Osteoblast (primary cell): Measurements from ENCODE around the gene POLRMT. TPM values are rescaled to one million over a fixed set of nuclear protein-coding genes. Genes with fewer than 3 reads are reported as not detected.
A peak's percentile ranks its signal among the peaks of the same experiment; 100 is the strongest.

Experiments used
- DNase-seq: peaks from one replicate; pipeline ENCODE4 v3.0.0; 2011; ENCODE audit warnings: low spot score, mixed read lengths; ENCODE audit not compliant: insufficient read length; ENCODE audit errors: missing footprints
- H2AFZ ChIP-seq: 2 replicates; pipeline ENCODE4 v1.6.0; 2011; ENCODE audit warnings: mild to moderate bottlenecking, low read length
- H3K27ac ChIP-seq: 2 replicates; pipeline ENCODE4 v1.5.1; 2011; ENCODE audit warnings: mild to moderate bottlenecking, low read depth, low read length, moderate library complexity
- H3K27me3 ChIP-seq: 2 replicates; pipeline ENCODE4 v1.6.0; 2012; ENCODE audit warnings: mild to moderate bottlenecking, control low read depth, inconsistent platforms, low read length, moderate library complexity; ENCODE audit not compliant: insufficient read depth
- H3K36me3 ChIP-seq: 2 replicates; pipeline ENCODE4 v1.5.1; 2011; ENCODE audit warnings: mild to moderate bottlenecking, low read length, control low read depth, moderate library complexity; ENCODE audit not compliant: insufficient read depth
- H3K4me1 ChIP-seq: 2 replicates; pipeline ENCODE4 v1.5.1; 2011; ENCODE audit warnings: mild to moderate bottlenecking, low read length, control low read depth, moderate library complexity; ENCODE audit not compliant: insufficient read depth
- H3K4me2 ChIP-seq: 2 replicates; pipeline ENCODE4 v1.6.0; 2011; ENCODE audit warnings: mild to moderate bottlenecking, low read length; ENCODE audit not compliant: insufficient read depth
- H3K4me3 ChIP-seq: fragments of 200-600 bp; sonication (generic); 3 replicates; pipeline ENCODE4 v1.5.1; 2012; ENCODE audit warnings: mild to moderate bottlenecking, low read length, inconsistent platforms; ENCODE audit not compliant: insufficient read depth
- H3K79me2 ChIP-seq: 2 replicates; pipeline ENCODE4 v1.6.0; 2012; ENCODE audit warnings: mild to moderate bottlenecking, low read length, control low read depth, inconsistent platforms; ENCODE audit not compliant: insufficient read depth
- H3K9me3 ChIP-seq: 2 replicates; pipeline ENCODE4 v1.5.1; 2011; ENCODE audit warnings: low read depth, low read length, control low read depth
- H4K20me1 ChIP-seq: 2 replicates; pipeline ENCODE4 v1.6.0; 2012; ENCODE audit warnings: mild to moderate bottlenecking, low read length, control low read depth; ENCODE audit not compliant: insufficient read depth
- total RNA-seq: library from RNA; depleted of rRNA; stranded (reverse); fragments of >200 nt; gene quantifications from 2 replicates; pipeline ENCODE4 v1.2.3, GENCODE V29; 2012
- TF ChIP-seq, protein P1 (sequence below): IDR thresholded peaks from 2 replicates; pipeline ENCODE4 v1.5.1; 2011; ENCODE audit warnings: mild to moderate bottlenecking, low read depth, low read length, moderate library complexity; ENCODE audit errors: extremely low read depth

POLRMT gene
- total RNA-seq, 1 donor: 16.6 TPM

DNA sequence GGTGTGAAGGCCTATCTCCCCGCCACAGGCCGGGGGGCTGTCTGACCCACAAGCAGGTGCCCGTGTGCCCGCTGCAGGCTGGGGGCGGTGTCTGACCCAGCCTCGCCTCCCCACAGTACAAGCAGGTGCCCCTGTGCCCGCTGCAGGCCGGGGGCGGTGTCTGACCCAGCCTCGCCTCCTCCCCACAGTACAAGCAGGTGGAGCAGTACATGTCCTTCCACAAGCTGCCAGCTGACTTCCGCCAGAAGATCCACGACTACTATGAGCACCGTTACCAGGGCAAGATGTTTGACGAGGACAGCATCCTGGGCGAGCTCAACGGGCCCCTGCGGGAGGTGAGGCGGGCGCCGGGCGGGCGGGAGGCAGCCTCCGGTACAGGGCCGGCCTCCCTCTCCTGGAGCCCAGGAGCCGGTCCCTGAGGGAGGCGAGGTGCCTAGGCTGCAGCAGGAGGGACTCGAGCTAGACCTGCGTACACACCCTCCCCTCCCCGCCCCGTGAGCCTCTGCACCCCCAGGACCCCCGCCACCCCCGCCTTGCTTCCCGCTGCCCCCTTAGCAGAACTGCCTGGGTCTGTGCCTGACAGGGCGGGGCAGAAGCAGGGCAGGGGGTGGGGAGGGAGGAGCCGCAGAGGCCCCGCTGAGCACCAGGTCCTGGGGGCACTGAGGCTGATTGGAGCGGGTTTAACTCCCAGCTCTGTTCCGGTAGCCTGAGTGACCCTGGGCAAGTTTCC, 23.1 kb downstream of the POLRMT start:
- Histone ChIP-seq H3K36me3 (no peaks in the 10 kb centered on the region), H3K27me3 (no peaks in the 10 kb centered on the region), H3K9me3 (no peaks in the 10 kb centered on the region), H3K27ac (peak overlapping the region; percentile 90), H4K20me1 (no peaks in the 10 kb centered on the region), H3K4me3 (no peak overlapping the region), H3K4me2 (peak overlapping the region; percentile 79), H3K79me2 (no peaks in the 10 kb centered on the region), H3K4me1 (peaks cover 9% of the 10 kb centered on the region), H2AFZ (no peak overlapping the region)
- TF ChIP-seq, protein P1, sequence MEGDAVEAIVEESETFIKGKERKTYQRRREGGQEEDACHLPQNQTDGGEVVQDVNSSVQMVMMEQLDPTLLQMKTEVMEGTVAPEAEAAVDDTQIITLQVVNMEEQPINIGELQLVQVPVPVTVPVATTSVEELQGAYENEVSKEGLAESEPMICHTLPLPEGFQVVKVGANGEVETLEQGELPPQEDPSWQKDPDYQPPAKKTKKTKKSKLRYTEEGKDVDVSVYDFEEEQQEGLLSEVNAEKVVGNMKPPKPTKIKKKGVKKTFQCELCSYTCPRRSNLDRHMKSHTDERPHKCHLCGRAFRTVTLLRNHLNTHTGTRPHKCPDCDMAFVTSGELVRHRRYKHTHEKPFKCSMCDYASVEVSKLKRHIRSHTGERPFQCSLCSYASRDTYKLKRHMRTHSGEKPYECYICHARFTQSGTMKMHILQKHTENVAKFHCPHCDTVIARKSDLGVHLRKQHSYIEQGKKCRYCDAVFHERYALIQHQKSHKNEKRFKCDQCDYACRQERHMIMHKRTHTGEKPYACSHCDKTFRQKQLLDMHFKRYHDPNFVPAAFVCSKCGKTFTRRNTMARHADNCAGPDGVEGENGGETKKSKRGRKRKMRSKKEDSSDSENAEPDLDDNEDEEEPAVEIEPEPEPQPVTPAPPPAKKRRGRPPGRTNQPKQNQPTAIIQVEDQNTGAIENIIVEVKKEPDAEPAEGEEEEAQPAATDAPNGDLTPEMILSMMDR: no peak
- no peak for DNase-seq

GRCh38 chr19:609004-609346, 24.4 kb downstream of the POLRMT start:
- no peak overlapping the region for H3K4me2 ChIP-seq
- TF ChIP-seq, protein P1: no peak
- no peak overlapping the region for H2AFZ ChIP-seq
- no peaks in the 10 kb centered on the region for H4K20me1 ChIP-seq
- H3K27me3 ChIP-seq: no peaks in the 10 kb centered on the region
- no peaks in the 10 kb centered on the region for H3K36me3 ChIP-seq
- DNase-seq: no peak
- no peaks in the 10 kb centered on the region for H3K79me2 ChIP-seq
- no peak overlapping the region for H3K4me3 ChIP-seq
- H3K4me1 ChIP-seq: peaks cover 9% of the 10 kb centered on the region
- H3K9me3 ChIP-seq: no peaks in the 10 kb centered on the region
- H3K27ac ChIP-seq: no peak overlapping the region

DNA sequence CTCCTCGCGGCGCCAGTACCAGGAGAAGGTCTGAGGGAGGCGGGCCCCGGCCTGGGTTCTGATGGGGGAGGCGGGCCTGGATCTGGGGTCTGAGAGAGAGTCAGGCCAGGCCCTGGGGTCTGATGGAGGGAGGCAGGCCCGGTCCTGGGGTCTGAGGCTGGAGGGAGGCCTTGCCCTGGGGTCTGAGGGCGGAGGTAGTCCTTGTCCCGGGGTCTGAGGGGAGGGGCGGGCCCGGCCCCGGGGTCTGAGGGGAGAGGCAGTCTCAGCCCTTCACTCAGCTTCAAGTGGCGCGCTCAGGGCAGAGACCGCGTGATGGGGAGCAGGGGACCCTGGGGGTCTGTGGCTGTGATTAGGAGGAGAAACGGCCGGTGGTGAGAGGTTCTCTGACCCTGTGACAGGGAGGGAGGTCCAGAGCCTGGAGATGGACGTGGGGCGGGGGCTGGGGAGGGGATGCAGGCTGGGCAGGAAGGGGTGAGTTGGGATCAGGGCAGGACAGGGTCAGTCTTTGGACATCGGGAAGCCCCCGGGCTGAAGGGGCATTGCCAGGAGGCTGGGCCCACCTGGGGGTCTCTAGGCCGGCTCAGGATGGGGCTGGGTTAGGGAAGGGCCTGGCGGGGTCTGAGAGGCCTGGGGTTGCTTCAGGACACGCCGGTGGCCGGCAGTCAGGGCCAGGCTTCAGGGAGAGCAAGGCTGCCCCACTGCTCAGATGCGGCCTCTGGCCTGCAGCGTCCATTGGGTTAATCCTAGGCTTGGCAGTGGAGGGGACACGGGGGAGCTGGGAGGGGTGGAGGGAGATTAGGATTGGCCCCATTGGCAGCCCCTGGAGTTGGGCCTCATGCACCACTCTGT, 25.0 kb downstream of the POLRMT start:
- H3K4me1 ChIP-seq: peaks cover 9% of the 10 kb centered on the region
- TF ChIP-seq, protein P1: no peak
- no peaks in the 10 kb centered on the region for H4K20me1 ChIP-seq
- no peaks in the 10 kb centered on the region for H3K9me3 ChIP-seq
- no peaks in the 10 kb centered on the region for H3K79me2 ChIP-seq
- H3K27me3 ChIP-seq: no peaks in the 10 kb centered on the region
- H3K4me3 ChIP-seq: no peak overlapping the region
- H3K4me2 ChIP-seq: no peak overlapping the region
- no peak for DNase-seq
- no peak overlapping the region for H2AFZ ChIP-seq
- H3K36me3 ChIP-seq: no peaks in the 10 kb centered on the region
- H3K27ac ChIP-seq: no peak overlapping the region
